ENCODE measurements around the gene MBD2. TPM values are rescaled to one million over a fixed set of nuclear protein-coding genes. Genes with fewer than 3 reads are reported as not detected.

MBD2 gene
- total and polyA plus RNA-seq, 2 donors from 2014 or later, result 79.1 to 123 TPM

GRCh38 chr18:54181856-54182602, 42.4 kb downstream of the MBD2 start:
- Histone ChIP-seq H3K36me3 (ENCODE audit: control insufficient read depth in 2 of 3, insufficient read depth in 3 of 3, low read length in 3 of 3) (peaks cover 0 to 6% (median 0%) of the 10 kb centered on the region in 3 donors), H3K4me1 (ENCODE audit: control insufficient read depth in 2 of 3, insufficient read depth in 2 of 3, low read depth in 1 of 3, low read length in 3 of 3) (no peaks in the 10 kb centered on the region), H3K9ac (ENCODE audit: low read length in 3 of 3) (no peak overlapping the region), H3K9me3 (ENCODE audit: control insufficient read depth in 2 of 3, insufficient read depth in 1 of 3, low read length in 3 of 3) (no peaks in the 10 kb centered on the region), H3K27me3 (ENCODE audit: control insufficient read depth, insufficient read depth, low read length) (no peaks in the 10 kb centered on the region), H3K4me3 (ENCODE audit: low read length in 3 of 3) (no peak overlapping the region), H3K27ac (ENCODE audit: low read depth in 2 of 2, low read length in 2 of 2) (no peak overlapping the region)
- intact Hi-C loops (cut with DNase I), result no loop called here
- no peak for TF ChIP-seq CTCF (IDR thresholded peaks at IDR 0.05; ENCODE audit: borderline replicate concordance, extremely low read depth, insufficient read depth)
- FAIRE-seq (no peak), DNase-seq (no peak)

- H3K4me3 ChIP-seq (ENCODE audit: low read length in 3 of 3), result no peak overlapping the region
- no peaks in the 10 kb centered on the region for H3K27me3 ChIP-seq (ENCODE audit: control insufficient read depth, insufficient read depth, low read length)
- FAIRE-seq (no peak), DNase-seq (no peak)
- no peaks in the 10 kb centered on the region for H3K9me3 ChIP-seq (ENCODE audit: control insufficient read depth in 2 of 3, insufficient read depth in 1 of 3, low read length in 3 of 3)
- peak; percentile 14 for TF ChIP-seq CTCF (IDR thresholded peaks at IDR 0.05; ENCODE audit: borderline replicate concordance, extremely low read depth, insufficient read depth)
- H3K4me1 ChIP-seq (ENCODE audit: control insufficient read depth in 2 of 3, insufficient read depth in 2 of 3, low read depth in 1 of 3, low read length in 3 of 3), result peaks cover 0 to 11% (median 5%) of the 10 kb centered on the region in 3 donors
- peaks cover 0 to 5% (median 0%) of the 10 kb centered on the region in 3 donors for H3K36me3 ChIP-seq (ENCODE audit: control insufficient read depth in 2 of 3, insufficient read depth in 3 of 3, low read length in 3 of 3)
- H3K9ac ChIP-seq (ENCODE audit: low read length in 3 of 3), result no peak overlapping the region
- intact Hi-C loops (cut with DNase I), result no loop called here
- no peak overlapping the region for H3K27ac ChIP-seq (ENCODE audit: low read depth in 2 of 2, low read length in 2 of 2)
Measured at GRCh38 chr18:54173980-54174630, 50.4 kb downstream of the MBD2 start.

GRCh38 chr18:54173250-54173649, 51.2 kb downstream of the MBD2 start:
- no peak overlapping the region for H3K27ac ChIP-seq (ENCODE audit: low read depth in 2 of 2, low read length in 2 of 2)
- H3K36me3 ChIP-seq (ENCODE audit: control insufficient read depth in 2 of 3, insufficient read depth in 3 of 3, low read length in 3 of 3), result peaks cover 0 to 5% (median 0%) of the 10 kb centered on the region in 3 donors
- no peaks in the 10 kb centered on the region for H3K27me3 ChIP-seq (ENCODE audit: control insufficient read depth, insufficient read depth, low read length)
- H3K9ac ChIP-seq (ENCODE audit: low read length in 3 of 3), result no peak overlapping the region
- no peaks in the 10 kb centered on the region for H3K9me3 ChIP-seq (ENCODE audit: control insufficient read depth in 2 of 3, insufficient read depth in 1 of 3, low read length in 3 of 3)
- H3K4me1 ChIP-seq (ENCODE audit: control insufficient read depth in 2 of 3, insufficient read depth in 2 of 3, low read depth in 1 of 3, low read length in 3 of 3), result peaks cover 0 to 11% (median 5%) of the 10 kb centered on the region in 3 donors
- FAIRE-seq (no peak), DNase-seq (no peak)
- intact Hi-C loops (cut with DNase I), result no loop called here
- no peak overlapping the region for H3K4me3 ChIP-seq (ENCODE audit: low read length in 3 of 3)
- no peak for TF ChIP-seq CTCF (IDR thresholded peaks at IDR 0.05; ENCODE audit: borderline replicate concordance, extremely low read depth, insufficient read depth)
